Body of pancreas (tissue), 4 donors: ENCODE data around the gene NEDD4L.

Source experiments
- CTCF ChIP-seq, 7 experiments: fragments of 450-650 bp in 4 of 7; fragments of 200-600 bp in 3 of 7; sonication (generic) in 3 of 7; IDR thresholded peaks; one replicate each; pipeline ENCODE4 v1.5.1; 2016 to 2019; ENCODE audit warnings: antibody characterized with exemption in 7 of 7
- POLR2A ChIP-seq, 3 donors: fragments of 450-650 bp; IDR thresholded peaks; one replicate each; pipeline ENCODE4 v1.6.1; 2016; ENCODE audit warnings: antibody characterized with exemption in 3 of 3, mild to moderate bottlenecking in 2 of 3

GRCh38 chr18:58408665-58409064 is 364.6 kb downstream of the NEDD4L start:
- TF ChIP-seq POLR2A (IDR thresholded peaks at IDR 0.05) (no peak), CTCF (IDR thresholded peaks at IDR 0.05) (no peak)
